ENCODE results near the gene TSHZ2.

Gene TSHZ2

GRCh38 chr20:53174454-53174853 is 202.3 kb downstream of the TSHZ2 start:
- DNase-seq (ENCODE audit: low read depth), result no peak
- TF ChIP-seq, protein P1, sequence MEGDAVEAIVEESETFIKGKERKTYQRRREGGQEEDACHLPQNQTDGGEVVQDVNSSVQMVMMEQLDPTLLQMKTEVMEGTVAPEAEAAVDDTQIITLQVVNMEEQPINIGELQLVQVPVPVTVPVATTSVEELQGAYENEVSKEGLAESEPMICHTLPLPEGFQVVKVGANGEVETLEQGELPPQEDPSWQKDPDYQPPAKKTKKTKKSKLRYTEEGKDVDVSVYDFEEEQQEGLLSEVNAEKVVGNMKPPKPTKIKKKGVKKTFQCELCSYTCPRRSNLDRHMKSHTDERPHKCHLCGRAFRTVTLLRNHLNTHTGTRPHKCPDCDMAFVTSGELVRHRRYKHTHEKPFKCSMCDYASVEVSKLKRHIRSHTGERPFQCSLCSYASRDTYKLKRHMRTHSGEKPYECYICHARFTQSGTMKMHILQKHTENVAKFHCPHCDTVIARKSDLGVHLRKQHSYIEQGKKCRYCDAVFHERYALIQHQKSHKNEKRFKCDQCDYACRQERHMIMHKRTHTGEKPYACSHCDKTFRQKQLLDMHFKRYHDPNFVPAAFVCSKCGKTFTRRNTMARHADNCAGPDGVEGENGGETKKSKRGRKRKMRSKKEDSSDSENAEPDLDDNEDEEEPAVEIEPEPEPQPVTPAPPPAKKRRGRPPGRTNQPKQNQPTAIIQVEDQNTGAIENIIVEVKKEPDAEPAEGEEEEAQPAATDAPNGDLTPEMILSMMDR (conservative IDR thresholded peaks at IDR 0.05; ENCODE audit: low read length), result no peak
- no peak overlapping the region for H3K4me3 ChIP-seq (ENCODE audit: low read length)

DNA sequence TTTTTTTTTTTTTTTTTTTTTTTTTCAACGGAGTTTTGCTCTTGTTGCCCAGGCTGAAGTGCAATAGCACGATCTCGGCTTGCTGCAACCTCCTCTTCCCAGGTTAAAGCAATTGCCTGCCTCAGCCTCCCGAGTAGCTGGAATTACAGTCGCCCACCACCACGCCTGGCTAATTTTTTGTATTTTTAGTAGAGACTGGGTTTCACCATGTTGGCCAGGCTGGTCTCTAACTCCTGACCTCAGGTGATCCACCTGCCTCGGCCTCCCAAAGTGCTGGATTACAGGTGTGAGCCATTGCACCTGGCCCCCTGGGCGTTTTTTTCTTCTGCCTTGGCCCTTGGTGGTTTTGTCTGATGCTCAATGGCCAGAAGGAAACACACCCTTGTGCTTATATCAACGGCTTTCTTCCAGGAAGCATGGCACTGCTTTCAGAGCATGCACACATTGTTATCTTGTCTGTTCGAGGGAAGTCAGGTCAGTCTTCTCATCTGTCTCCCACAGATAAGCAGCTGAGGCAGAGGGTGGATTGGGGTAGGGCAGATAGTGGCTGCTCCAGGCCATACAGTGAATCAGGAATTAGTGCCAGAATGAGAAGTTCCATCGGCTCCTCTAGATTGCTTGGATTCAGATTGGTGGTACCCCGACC is 203.1 kb downstream of the TSHZ2 start:
- H3K4me3 ChIP-seq (ENCODE audit: low read length), result no peak overlapping the region
- no peak for DNase-seq (ENCODE audit: low read depth)
- TF ChIP-seq, protein P1 (conservative IDR thresholded peaks at IDR 0.05; ENCODE audit: low read length), result no peak

DNA sequence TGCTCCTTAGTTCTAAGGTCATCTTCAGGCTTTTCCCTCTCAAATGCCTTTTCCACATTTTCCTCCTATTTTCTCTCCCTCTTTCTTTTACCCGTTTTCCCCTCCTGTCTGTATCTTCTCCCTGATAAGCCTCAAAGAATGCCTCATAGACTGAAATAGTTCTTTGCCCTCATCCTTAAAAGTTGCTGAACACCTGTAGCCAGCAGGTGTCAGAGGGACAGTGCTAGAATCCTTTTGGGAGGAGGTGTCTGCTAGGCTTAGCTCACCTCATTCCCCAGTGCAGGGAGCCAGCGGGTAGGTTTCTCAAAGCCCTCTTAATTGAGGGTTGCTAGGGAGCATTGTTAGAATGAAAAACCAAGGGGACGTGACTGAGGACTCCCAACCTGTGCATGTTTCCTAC is 204.0 kb downstream of the TSHZ2 start:
- no peak for DNase-seq (ENCODE audit: low read depth)
- H3K4me3 ChIP-seq (ENCODE audit: low read length), result no peak overlapping the region
- TF ChIP-seq, protein P1 (conservative IDR thresholded peaks at IDR 0.05; ENCODE audit: low read length), result no peak

DNA sequence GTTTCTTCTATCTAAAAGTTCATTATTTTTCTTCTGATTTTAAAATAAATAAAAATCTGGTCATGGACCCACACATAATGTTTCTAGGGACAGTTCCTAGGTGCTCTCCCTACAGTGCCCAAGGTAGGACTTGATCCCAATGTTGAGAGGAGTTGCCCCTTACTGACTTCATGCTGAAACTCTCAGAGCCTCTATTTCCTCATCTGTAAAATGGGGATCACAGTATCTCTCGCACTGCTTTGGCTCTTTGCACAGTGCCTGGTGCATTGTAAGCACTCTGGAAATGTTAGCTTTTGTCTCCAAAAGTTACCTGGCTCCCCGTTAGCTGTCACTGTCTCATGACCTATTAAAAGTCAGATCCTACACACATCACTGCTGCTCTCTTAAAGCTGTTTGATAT is 205.5 kb downstream of the TSHZ2 start:
- H3K4me3 ChIP-seq (ENCODE audit: low read length), result no peak overlapping the region
- DNase-seq (ENCODE audit: low read depth), result no peak
- TF ChIP-seq, protein P1 (conservative IDR thresholded peaks at IDR 0.05; ENCODE audit: low read length), result no peak

DNA sequence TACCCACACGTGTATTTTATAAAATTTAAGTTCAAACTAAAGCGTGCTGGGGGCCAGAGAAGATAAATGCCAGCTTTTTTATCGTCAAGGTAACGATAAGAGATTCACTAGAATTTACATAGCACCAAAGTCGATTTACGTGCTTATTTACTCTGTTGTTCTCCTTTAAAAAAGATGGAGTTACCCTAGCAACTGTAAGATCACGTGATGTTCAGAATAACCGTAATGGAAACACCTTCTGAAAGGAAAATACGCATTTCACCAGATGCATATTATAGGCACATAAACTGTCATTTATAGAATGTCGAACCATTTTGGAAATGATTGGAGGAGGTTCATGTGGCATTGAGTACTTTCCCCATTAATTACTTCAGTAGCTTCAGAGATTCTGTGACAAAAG is 207.6 kb downstream of the TSHZ2 start:
- no peak for DNase-seq (ENCODE audit: low read depth)
- H3K4me3 ChIP-seq (ENCODE audit: low read length), result no peak overlapping the region
- TF ChIP-seq, protein P1 (conservative IDR thresholded peaks at IDR 0.05; ENCODE audit: low read length), result no peak

DNA sequence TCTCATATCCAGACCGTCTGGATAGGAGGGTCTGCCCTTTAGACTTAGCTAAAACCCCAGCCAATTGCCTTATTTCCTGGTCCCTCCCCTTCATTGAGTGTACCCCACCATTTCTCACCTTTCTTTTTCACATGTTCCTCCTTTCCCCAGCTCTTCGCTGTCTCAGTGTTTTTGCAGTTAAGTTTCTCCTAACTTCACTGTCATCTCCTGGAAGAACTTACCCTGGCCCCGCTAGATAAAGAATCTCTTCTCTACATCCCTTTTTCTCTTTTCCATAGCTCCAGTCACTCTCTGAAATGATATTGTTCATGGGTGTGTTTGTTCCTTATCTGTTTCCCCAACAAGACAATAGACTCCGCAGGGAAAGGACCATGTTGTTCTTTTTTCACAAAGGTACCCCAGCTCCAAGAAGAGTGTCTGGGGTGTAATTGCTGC is 208.8 kb downstream of the TSHZ2 start:
- TF ChIP-seq, protein P1 (conservative IDR thresholded peaks at IDR 0.05; ENCODE audit: low read length), result no peak
- DNase-seq (ENCODE audit: low read depth), result no peak
- H3K4me3 ChIP-seq (ENCODE audit: low read length), result no peak overlapping the region

GRCh38 chr20:53181866-53182376 is 209.8 kb downstream of the TSHZ2 start:
- no peak overlapping the region for H3K4me3 ChIP-seq (ENCODE audit: low read length)
- no peak for DNase-seq (ENCODE audit: low read depth)
- TF ChIP-seq, protein P1 (conservative IDR thresholded peaks at IDR 0.05; ENCODE audit: low read length), result no peak
